Measurements from ENCODE around the gene ARL8A.

ARL8A gene

GRCh38 chr1:202107801-202108731 lies 36.5 kb downstream of the ARL8A start:
- DNase-seq: no peak

GRCh38 chr1:202107321-202107761 lies 37.2 kb downstream of the ARL8A start:
- no peak for DNase-seq

GRCh38 chr1:202106340-202107254 lies 37.9 kb downstream of the ARL8A start:
- no peak for DNase-seq

- no peak for DNase-seq
Observed at GRCh38 chr1:202105571-202106339, 38.8 kb downstream of the ARL8A start.

- no peak for DNase-seq
Observed at GRCh38 chr1:202104073-202104472, 40.5 kb downstream of the ARL8A start.

DNA sequence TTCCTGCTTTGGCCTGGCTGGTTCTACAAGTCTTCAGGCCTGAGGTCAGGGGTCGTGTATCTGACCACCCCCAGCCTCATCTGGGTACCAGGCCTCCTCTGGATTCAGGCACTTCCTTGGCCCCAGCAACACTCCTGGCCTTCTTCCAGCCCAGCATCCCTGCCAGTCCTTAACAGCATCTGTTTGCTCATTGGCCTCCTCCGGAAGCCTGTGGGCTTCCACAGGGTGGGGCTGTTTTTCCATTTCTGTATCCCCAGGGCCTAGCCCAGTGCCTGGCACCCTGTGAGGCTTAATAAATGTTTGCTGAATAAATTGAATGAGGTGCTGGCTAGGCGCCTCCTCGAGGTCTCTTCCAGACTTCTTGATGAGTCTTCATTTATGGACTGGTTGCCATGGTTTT lies 43.4 kb downstream of the ARL8A start:
- no peak for DNase-seq

GRCh38 chr1:202093858-202094257 lies 50.7 kb downstream of the ARL8A start:
- no peak for DNase-seq

DNA sequence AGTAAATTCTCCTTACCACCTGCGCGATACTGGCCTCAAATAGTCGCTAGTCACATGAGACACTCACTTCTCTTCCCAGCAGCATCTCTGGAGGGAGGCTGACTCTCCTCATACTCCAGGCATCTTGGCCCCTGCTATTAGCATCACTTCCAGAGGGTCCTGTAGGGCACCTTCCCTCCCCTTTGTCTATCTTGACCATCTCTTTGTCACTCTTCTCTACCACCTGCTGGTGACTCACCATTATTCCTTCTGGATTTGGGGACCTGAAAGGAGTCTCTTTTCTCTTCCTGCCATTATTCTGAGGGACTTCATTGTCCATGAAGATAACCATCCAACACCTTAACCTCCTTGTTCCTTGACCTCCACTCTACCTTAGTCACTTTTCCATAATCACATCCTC lies 53.5 kb downstream of the ARL8A start:
- no peak for DNase-seq

DNA sequence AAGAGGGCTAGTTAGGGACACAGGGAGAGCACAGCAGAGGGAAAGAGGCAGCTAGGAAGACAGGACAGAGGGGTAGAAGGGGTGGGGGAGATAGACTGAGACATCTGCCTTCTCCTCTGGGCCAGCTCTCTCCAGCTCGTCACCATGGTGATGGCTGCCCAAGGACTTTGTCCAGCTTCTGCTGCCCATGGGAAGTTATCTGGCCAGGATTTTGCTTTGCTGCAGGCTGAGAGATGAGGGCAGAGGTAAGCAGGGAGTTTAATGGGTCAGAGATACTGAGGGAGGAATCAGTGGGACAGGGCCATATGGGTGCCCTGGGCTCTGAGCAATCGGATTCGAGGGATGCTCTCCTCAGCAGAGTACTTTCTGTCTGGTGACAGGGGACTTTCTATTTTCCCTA lies 56.3 kb downstream of the ARL8A start:
- DNase-seq: no peak

- no peak for DNase-seq
Observed at GRCh38 chr1:202086579-202087350, 57.8 kb downstream of the ARL8A start.

- DNase-seq: no peak
Observed at GRCh38 chr1:202085682-202086373, 58.7 kb downstream of the ARL8A start.

DNA sequence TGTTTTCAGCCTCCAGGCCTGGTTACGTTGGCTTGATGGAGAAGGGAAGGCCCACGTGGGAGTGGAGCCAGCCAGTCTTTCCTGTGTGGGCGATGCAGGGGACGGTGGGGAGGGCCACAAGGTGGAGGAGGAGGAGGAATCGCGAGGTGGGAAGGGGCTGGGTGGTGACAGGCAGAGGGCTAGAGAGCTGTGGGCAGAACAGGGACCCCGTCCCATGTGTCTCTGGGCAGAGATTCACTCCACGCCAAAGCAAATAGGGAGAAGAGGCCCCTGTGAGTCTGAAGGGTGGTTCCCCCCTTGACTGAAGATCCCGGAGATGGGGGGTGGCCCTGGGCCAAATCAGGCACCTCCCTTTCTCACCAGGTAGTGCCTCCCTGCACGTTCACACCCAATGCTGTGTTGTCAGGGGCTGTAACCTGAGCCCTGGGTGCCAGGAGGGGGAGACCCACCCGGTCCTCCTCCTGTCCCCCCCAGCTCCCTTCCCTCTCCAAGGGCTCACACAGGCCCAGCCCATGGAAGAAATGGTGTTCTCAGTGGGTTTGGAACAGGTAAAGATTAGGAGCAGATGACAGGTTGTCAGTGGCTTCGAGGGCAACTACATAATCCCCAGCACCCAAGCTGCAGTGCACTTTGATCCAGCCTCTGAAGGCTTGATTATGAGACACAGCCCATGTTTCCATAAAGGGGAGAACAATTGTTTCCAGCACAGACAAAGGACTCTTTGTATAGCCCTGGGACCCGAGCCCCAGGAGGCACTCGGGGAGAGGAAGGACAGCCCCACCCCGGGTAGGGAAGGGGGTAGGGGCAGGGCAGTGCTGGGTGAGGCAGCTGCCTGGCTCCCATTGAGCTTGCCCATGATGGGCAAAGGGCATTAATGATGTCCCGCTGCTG lies 59.5 kb downstream of the ARL8A start:
- no peak for DNase-seq
